AG09309 (cell line): ENCODE results near the gene CLDN18.

Experiments used
- DNase-seq: peaks from one replicate; pipeline ENCODE4 v3.0.0-alpha.2; 2010; ENCODE audit warnings: low read depth
- H3K4me3 ChIP-seq: 2 replicates; pipeline ENCODE4 v1.5.1; 2011; ENCODE audit warnings: mild to moderate bottlenecking, low read depth, low read length, moderate library complexity; ENCODE audit not compliant: control insufficient read depth
- TF ChIP-seq, protein P1 (sequence below): IDR thresholded peaks from 2 replicates; pipeline ENCODE4 v1.5.1; 2011; ENCODE audit warnings: mild to moderate bottlenecking, low read depth, low read length, inconsistent platforms; ENCODE audit not compliant: insufficient read depth, control insufficient read depth; ENCODE audit errors: missing control alignments

Gene CLDN18

DNA sequence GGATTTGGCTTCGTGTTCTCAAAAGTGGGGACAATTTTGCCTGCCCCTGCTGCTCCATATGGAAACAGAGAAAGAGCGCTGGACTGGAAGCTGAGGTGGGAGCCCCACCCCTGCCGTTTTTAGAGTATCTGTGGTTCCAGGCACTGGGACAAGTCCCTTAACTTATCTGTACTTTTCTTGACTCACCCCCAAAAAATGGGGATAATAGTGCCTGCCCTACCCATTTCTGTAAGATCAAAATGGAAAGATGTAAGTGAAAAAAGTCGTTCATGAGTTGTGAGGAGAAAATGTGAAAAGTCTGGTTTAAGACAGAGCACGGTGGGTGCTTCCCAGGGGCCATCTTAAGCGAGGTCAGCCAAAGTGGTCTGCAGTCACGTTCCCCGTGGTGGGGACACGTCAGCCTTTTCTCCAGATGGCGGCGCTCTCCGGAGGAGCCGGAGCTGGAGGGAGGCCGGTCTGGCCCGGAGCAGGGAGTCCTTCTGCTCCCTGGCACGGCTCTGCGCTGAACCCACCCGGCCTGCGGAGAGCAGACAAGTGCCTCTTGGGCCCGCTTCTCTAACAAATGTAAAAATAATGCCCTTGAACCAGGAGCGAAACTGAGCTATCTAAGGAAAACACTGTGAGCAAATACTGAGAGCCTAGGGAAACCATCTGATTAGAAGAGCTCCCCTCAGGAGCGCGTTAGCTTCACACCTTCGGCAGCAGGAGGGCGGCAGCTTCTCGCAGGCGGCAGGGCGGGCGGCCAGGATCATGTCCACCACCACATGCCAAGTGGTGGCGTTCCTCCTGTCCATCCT, at the start of gene CLDN18:
Gene CLDN18 (plus strand): TSS at position 690 of the 797 bp plus-strand sequence. CDS start 61 bp downstream, at position 751.
- H3K4me3 ChIP-seq, result no peak within 1 kb of the TSS
- TF ChIP-seq, protein P1, sequence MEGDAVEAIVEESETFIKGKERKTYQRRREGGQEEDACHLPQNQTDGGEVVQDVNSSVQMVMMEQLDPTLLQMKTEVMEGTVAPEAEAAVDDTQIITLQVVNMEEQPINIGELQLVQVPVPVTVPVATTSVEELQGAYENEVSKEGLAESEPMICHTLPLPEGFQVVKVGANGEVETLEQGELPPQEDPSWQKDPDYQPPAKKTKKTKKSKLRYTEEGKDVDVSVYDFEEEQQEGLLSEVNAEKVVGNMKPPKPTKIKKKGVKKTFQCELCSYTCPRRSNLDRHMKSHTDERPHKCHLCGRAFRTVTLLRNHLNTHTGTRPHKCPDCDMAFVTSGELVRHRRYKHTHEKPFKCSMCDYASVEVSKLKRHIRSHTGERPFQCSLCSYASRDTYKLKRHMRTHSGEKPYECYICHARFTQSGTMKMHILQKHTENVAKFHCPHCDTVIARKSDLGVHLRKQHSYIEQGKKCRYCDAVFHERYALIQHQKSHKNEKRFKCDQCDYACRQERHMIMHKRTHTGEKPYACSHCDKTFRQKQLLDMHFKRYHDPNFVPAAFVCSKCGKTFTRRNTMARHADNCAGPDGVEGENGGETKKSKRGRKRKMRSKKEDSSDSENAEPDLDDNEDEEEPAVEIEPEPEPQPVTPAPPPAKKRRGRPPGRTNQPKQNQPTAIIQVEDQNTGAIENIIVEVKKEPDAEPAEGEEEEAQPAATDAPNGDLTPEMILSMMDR, result no peak
- no peak for DNase-seq

GRCh38 chr3:137962251-137962650, 47.7 kb upstream of the CLDN18 start:
- H3K4me3 ChIP-seq, result no peak overlapping the region
- no peak for DNase-seq
- TF ChIP-seq, protein P1, result no peak

GRCh38 chr3:137963463-137963862, 46.5 kb upstream of the CLDN18 start:
- TF ChIP-seq, protein P1, result no peak
- H3K4me3 ChIP-seq, result no peak overlapping the region
- no peak for DNase-seq

GRCh38 chr3:137970914-137971831, 38.8 kb upstream of the CLDN18 start:
- no peak overlapping the region for H3K4me3 ChIP-seq
- no peak for DNase-seq
- TF ChIP-seq, protein P1, result peak; percentile 93

DNA sequence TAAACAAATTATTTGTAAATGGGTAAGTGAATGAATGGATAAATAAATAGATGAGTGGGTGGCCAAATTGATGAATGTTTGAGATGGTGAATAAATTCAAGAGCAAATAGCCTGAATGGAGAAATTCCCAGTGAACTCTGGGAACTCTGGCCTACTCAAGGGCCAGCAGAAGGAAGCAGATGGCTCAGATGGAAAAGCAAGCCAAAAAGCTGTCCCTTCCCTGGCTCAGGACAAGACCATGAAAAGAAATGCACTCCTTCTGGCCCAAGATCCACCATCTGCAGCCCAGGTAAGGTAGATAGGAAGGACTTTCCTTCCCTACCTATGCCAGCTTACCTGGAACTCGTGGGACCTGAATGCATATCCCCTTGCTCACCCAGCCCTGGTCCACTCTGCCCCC, 37.6 kb upstream of the CLDN18 start:
- no peak overlapping the region for H3K4me3 ChIP-seq
- TF ChIP-seq, protein P1, result no peak
- no peak for DNase-seq

DNA sequence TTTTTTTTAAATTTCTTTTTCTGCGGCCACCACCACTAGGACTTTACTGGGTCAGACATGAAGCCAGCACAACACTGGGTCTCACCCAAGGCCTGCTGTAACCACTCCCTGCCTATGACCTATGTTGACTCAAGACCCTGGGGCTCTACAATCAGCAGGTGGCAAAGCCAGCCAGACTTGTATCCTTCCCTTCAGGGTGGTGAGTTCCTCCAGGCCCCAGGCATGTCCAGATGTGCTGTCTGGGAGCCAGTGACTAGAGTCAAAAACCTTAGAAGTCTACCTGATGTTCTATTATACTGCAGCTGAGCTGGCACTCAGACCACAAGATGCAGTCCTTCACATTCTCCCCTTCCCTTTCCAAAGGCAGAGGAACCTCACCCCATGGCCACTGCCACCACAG, 31.6 kb upstream of the CLDN18 start:
- H3K4me3 ChIP-seq, result no peak overlapping the region
- DNase-seq, result no peak

More for the DNA sequence above, 31.6 kb upstream of the CLDN18 start:
- TF ChIP-seq, protein P1, result no peak
